GM12874 (cell line): ENCODE measurements around the gene MAML3.

ENCODE experiments used
- CTCF ChIP-seq: IDR thresholded peaks from 2 replicates; pipeline ENCODE4 v1.5.1; 2011; ENCODE audit warnings: low read depth, mild to moderate bottlenecking, control low read depth, low read length, moderate library complexity; ENCODE audit not compliant: insufficient read depth

MAML3 gene

GRCh38 chr4:140100771-140101170 lies 53.2 kb downstream of the MAML3 start:
- no peak for TF ChIP-seq CTCF

- TF ChIP-seq CTCF = no peak
Observed at GRCh38 chr4:140099983-140100382, 54.0 kb downstream of the MAML3 start.

- no peak for TF ChIP-seq CTCF
Observed at GRCh38 chr4:140098455-140099160, 55.4 kb downstream of the MAML3 start.

- TF ChIP-seq CTCF = no peak
Observed at GRCh38 chr4:140097572-140097971, 56.4 kb downstream of the MAML3 start.

- no peak for TF ChIP-seq CTCF
Observed at GRCh38 chr4:140096921-140097320, 57.1 kb downstream of the MAML3 start.

GRCh38 chr4:140096483-140096861 lies 57.5 kb downstream of the MAML3 start:
- TF ChIP-seq CTCF = no peak

GRCh38 chr4:140095694-140096482 lies 58.1 kb downstream of the MAML3 start:
- TF ChIP-seq CTCF = no peak
